GM19438 (cell line): ENCODE measurements around the gene ACOT8.
A peak's percentile ranks its signal among the peaks of the same experiment; 100 is the strongest.
"Not testable (repeated sequence)": the region's sequence is repeated elsewhere in the genome, so short reads cannot be mapped to it uniquely, and the experiment has no call there.

Experiments used
- ATAC-seq: cut with Tn5 transposase; IDR thresholded peaks from one replicate; pipeline ENCODE4 v1.9.1; 2021; ENCODE audit warnings: low read depth; ENCODE audit not compliant: unreplicated experiment

The ACOT8 gene

GRCh38 chr20:45857114-45857881, at the start of gene ACOT8, which contains the start of gene ZSWIM3:
ACOT8 (minus strand) TSS chr20:45857392; CDS start chr20:45857315, 77 bp downstream.
ZSWIM3 (plus strand) TSS chr20:45857614; CDS start chr20:45857826, 212 bp downstream.
- ATAC-seq = peak; percentile 96

GRCh38 chr20:45905505-45906079, 48.4 kb upstream of the ACOT8 start:
- no peak for ATAC-seq

GRCh38 chr20:45904583-45905504, 47.7 kb upstream of the ACOT8 start:
- no peak for ATAC-seq

- ATAC-seq = no peak
Measured at GRCh38 chr20:45902199-45902701, 45.1 kb upstream of the ACOT8 start.

GRCh38 chr20:45901332-45901731, 44.1 kb upstream of the ACOT8 start:
- ATAC-seq = not testable (repeated sequence)

- no peak for ATAC-seq
Measured at GRCh38 chr20:45899046-45899835, 42.0 kb upstream of the ACOT8 start.

GRCh38 chr20:45898285-45898684, 41.1 kb upstream of the ACOT8 start:
- no peak for ATAC-seq

- ATAC-seq = no peak
Measured at GRCh38 chr20:45897692-45898091, 40.5 kb upstream of the ACOT8 start.

GRCh38 chr20:45897289-45897688, 40.1 kb upstream of the ACOT8 start:
- ATAC-seq = no peak

GRCh38 chr20:45896641-45897161, 39.5 kb upstream of the ACOT8 start:
- no peak for ATAC-seq

GRCh38 chr20:45894797-45895196, 37.6 kb upstream of the ACOT8 start:
- ATAC-seq = no peak

GRCh38 chr20:45893831-45894230, 36.6 kb upstream of the ACOT8 start:
- no peak for ATAC-seq

GRCh38 chr20:45892828-45893500, 35.8 kb upstream of the ACOT8 start:
- no peak for ATAC-seq

- no peak for ATAC-seq
Measured at GRCh38 chr20:45892049-45892825, 35.0 kb upstream of the ACOT8 start.

GRCh38 chr20:45890985-45891983, 34.1 kb upstream of the ACOT8 start, which contains the start of the genes CTSA and NEURL2:
CTSA (plus strand) TSS chr20:45891335; CDS start chr20:45891569, 234 bp downstream.
NEURL2 (minus strand) TSS chr20:45891208; CDS start chr20:45890991, 217 bp downstream.
- peak; percentile 58 for ATAC-seq

- ATAC-seq = peak; percentile 26
Measured at GRCh38 chr20:45890077-45890984, 33.1 kb upstream of the ACOT8 start.
